Ramos (cell line): ENCODE results near the gene ADGRG1.

Experiments
- in situ Hi-C: fragments of 300-500 bp; cut with MboI; formaldehyde crosslinking; loops from one replicate; pipeline ENCODE4 v1.14.3; 2022; ENCODE audit warnings: low sequenced_read_pairs; ENCODE audit not compliant: unreplicated experiment

The ADGRG1 gene

DNA sequence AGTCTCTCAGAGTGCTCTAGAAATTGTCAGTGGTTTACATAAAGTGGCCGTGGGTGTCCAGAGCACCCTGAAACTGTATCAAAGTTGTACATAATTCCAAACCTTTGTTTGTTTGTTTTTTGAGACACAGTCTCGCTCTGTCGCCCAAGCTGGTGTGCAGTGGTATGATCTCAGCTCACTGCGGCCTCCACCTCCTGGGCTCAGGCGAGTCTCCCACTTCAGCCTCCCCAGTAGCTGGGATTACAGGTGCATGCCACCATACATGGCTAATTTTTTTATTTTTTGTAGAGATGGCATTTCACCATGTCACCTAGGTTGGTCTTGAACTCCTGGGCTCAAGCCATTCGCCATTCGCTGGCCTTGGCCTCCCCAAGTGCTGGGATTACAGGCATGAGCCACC lies 24.3 kb upstream of the ADGRG1 start:
- in situ Hi-C loops = no loop called here

DNA sequence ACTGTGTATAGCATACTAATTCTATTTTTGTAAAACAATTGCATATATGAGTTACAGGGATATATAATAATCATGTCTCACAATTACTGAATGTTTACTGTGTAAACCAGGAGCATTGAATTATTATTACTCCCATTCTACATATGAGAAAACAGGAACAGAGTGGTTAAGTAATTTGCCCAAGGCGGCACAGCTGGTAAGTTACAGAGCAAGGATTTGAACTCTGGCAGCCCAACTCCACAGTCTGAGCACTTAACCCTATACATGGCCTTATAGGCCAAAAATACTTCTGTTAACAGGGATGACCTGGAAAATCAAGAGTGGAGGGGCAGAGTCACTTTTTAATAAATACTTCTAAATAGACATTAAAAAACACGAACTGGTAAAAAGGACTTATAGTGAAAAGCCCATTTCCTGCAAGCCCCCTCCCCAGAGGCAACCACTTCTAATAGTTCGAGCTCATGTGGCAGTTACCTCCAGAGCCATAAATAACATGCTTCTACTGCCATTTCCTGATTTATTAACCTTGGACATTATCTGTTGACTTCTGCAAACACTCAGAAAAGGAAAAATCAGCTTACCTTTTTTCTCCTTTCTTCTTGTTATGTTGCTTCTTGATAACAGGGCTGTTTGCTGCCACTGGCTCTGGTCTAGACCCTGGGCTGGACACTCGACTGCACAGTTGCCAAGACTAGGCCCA lies 22.1 kb upstream of the ADGRG1 start:
- in situ Hi-C loops = no loop called here

DNA sequence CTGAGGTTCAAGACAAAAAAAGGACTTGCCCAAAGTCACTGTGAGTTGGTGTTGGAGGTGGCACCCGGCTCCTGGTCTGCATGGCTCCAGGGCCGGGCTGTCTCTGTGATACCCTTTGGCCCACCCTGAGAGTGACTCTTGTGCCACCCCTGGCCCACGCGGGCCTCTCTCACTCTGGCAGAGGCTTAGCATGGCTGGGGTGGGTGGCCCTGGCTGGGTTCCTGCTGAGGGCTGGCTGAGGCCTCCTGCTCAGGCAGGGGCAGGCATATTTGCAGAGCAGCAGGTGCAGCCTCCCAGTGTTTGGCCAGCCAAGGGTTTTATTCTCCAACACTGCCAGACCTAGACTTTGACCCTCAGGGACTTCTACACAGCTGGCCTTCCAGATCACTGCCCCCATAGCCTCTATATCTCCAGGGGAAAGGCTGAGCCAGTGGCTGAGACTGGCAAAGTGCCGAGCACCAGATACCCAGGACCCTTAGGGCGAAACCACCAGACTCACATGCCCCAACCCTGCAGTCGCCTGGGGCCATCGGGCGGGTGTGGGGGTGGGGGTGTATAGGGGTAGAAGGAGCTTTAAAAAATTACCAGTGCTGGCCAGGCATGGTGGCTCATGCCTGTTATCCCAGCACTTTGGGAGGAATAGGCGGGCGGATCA lies 21.5 kb upstream of the ADGRG1 start:
- in situ Hi-C loops = no loop called here

DNA sequence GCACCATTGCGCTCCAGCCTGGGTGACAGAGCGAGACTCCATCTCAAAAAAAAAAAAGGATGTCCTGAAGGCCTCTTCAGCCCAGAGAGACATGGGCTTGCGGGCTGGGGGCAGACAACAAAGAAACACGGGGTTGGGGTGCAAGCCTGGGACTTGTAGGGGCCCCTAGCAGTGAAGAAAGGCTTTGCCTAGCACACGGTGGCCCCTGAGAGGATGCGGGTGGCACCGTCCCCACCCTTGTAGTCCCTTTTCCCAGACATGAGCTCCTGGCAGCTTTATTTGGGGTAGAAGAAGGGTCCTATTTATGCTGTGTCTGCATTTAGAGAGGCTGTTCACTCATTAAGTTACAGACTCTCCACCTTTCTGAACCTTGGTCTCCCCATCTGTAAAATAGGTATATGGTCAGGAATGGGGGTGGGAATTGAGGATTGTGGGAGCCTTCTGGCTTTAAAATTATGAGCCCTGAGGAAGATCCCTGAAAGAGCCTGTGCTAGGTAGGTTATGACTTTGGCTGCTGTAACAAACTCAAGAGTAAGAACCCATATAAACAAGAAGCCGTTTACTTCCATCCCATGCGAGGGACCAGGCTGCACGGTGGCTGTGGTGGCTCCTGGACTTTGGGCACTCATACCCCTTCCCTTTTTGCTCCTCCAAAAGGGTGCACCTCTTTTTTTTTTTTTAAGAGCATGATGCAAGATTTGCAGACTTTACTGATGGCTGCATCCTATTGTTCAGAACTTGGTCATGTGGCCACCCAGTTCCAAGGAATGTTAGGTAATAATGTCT lies 20.6 kb upstream of the ADGRG1 start:
- in situ Hi-C loops = no loop called here

DNA sequence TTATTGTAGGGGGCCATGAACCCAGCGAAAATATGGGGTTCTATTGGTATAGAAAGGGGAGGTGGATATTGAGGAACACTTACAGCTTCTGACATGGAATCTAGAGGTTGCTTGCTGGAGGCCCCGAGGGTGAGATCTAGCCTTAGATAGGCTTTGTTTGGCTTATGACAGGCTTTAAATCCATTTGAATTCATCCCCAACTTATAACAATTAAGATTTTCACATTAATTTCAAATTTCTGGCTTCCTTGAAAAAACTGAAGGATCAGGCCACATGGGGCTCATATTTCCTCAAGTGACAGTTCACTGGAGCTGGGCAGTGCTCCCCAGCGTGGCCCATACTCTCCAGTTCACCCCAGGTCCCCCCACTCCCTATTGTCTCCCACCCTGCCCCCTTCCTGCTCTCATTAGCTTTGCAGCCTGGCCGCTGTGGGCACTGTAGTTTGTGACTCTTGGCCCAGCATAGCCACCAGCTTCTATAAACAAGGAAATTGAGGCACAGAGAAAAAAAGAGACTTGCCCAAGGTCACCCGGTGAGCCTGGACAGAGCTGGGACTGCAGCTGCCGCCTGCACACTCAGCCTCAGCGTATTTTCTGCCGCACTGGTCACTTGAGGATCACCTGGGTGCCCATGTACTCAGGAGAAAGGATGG lies 19.8 kb upstream of the ADGRG1 start:
- in situ Hi-C loops = no loop called here

DNA sequence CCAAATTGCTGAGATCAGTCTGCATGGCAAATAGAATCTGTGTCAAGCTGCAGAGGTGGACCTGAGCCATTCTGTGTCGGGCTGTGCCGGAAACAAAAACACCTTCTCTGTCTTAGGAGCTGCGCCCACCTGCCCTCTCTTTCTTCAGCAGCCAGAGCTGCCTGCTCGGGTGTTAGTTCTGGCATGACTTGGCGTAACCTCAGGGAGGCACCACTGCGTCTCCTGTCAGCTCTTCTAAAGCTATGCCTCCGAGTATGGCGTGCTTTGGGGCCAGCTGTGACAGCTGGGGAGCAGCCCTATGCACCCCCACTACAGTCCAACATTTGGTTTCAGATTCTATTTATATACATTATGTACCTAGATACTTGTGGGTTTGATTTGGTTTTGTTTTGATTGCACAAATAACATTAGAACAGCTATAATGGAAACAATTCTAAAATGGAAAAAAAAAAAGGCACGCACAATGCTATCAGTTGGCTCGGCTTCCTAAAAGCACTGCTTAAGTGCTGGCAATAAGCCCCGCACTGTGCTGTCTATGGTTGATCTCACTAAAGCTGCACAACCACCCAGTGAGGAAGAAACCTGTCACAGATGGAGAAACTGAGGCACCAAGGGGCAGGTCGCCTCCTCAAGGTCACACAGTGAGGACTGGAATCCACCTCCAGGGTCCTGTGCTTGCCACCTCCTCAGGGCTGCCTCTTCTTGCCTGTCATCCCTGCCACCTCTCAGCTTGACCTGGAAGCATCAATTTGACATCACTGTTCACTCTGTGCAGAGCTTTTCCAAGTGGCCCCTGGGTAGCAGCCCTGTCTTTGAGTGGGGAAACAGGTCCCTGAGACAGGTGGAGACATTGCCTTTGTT lies 18.7 kb upstream of the ADGRG1 start:
- in situ Hi-C loops = no loop called here

DNA sequence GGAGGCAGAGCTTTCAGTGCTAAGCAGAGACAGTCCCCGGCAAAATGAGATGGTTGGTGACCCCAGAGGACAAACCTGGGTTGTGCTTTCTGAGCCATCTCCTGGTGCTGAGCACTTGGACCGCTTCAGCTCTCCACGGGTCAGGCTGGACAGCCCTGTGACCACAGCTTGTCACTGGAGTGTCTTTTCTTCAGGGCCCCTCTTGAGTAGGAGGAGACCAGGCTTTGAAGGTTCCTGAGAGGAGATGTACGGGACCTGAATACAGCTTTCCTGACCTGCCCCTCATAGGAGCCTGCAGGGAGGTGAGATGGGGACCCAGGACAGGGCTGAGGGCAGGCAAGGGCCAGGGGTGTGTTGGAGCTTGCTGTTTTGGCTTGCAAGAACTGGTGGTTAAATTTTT lies 17.8 kb upstream of the ADGRG1 start:
- in situ Hi-C loops = no loop called here

DNA sequence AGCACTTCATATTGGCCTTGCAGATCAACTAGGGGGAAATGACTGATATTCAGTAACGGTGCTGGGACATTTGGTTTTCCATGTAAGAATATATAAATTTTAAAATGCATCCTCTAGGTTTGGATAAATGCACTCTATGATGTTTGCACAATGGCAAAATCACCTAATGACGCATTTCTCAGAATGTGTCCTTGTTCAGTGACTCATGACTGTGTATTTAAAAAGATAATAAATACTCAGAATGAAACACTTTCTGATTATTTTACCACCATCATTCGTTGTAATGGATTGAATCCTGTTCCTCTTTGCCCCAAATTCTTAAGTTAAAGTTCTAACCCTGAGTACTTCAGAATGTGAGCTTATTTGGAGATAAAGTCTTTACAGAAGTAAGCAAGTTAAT lies 17.2 kb upstream of the ADGRG1 start:
- in situ Hi-C loops = no loop called here

DNA sequence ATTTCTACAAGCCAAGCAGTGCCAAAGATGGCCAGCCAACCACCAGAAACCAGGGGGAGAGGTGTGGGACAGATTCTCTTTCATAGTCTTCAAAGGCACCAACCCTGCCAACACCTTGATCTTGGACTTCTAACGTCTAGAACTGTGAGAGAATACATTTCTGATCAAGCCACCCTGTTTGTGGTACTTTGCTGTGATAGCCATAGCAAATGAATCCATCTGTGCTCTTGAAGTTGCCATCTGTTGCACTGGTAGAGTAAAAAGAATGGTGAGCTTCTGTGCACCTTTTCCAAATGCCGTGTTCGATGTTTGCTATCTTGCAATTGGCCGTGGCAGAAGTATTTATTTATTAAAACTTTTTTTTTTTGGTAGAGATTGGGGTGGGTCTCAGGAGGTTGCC lies 16.7 kb upstream of the ADGRG1 start:
- in situ Hi-C loops = no loop called here

DNA sequence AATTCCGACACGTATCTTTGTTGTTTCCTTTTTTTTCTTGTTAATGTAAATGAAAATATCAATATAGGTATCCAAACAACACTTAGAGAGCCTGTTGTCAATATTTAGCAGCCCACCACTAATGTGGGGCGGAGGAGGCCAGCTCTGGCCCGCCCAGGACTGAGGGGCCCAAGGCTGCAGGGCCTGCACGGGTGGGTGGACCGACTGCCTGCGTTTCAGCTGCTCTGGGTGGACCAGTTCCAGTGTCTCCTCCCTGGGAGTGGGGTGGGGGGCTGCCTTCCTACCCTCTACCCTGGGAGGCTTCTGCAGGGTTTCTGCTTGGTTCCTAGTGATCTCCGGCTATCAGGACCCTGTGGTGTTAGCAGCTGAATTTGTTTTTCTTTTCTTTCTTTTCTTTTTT lies 15.9 kb upstream of the ADGRG1 start:
- in situ Hi-C loops = no loop called here

DNA sequence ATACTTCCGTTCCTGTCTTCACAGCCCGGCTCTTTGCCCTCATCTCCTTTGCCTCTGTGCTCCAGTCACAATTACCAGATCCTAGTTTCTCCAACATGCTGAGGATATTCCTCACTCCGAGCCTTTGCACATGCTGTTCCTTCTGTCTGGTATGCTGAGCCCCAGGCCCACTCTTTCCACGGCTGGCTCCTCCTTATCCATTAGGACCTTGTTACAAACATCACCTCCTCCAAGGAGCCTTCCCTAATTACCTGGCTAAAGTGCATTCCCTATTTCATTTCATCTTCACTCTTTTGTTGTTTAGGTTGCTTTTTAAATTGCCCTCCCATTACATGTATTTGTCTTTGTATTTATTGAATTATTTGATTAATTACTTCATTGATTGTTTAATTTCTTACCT lies 14.9 kb upstream of the ADGRG1 start:
- in situ Hi-C loops = no loop called here

DNA sequence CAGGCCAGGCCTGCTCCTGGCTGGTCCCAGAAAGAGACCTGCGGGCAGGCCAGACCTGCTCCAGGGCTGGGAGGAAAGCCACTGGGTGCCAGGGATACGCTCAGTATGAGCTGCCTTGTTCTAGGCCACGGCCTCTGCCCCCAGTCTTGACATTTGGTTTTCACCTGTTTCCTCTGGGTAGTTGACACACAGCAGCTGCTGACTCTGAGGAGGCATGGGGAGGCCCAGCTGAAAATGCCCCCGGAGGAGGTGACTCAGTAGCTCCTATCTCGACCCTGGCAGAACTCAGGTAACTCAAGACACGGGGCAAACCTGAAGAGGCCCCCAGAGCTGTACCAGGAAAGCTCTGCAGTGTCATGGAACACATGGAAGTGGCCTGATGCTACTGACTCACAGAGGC lies 13.9 kb upstream of the ADGRG1 start:
- in situ Hi-C loops = no loop called here

DNA sequence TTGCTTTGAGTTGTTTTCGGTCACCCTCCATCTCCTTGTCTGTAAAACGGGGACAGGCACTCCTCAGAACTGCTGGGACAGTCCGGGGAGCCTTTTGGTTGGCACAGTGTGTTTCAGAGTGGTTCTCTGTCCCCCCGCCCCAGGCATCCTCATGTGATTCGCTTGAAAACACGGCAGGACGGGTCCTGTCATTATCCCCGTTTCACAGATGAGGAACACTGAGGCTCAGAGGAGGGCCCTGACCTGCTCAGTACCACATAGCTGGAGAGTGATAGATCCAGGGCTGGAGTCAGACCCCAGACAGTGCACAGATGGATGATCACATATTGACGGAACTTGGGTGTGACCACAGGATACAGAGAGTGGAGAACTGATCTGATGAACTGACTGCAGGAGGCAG lies 13.5 kb upstream of the ADGRG1 start:
- in situ Hi-C loops = no loop called here

DNA sequence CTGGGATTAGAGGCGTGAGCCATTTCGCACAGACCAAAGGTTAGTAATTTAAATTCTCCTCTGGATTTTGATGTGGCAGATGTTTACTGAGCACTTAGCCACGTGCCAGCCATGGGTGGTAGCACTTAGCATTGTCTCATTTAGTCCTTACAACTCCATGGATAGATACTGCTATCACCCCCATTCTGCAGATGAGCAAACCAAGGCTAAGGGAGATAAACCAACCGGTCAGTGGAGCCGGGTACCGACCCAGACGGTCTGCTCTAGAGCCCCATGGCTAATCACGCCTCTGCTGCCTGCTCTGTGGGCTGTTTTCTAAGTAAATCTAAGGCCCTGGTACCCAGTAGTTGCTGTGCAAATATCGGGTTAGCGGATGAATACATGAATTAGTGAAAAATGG lies 12.6 kb upstream of the ADGRG1 start:
- in situ Hi-C loops = no loop called here

DNA sequence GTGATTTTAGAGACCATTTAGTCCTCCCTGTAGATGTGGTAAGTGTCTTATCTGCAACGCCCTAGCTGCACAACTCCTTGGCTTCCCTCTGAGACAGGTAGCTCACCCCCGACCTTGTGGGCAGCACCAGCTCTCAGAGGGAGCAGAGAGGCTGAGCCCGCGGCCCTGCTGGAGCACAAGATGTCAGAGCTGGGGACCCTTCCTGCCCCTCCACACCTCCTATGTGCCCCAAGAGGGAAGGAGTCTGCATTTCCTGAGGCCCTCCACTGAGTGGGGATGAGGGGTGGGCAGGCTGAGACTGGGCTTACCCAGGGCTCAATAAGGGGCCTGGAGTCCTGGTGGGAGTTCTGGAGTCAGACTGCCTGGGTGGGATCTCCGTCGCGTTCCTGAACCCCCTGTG lies 12.2 kb upstream of the ADGRG1 start:
- in situ Hi-C loops = no loop called here

DNA sequence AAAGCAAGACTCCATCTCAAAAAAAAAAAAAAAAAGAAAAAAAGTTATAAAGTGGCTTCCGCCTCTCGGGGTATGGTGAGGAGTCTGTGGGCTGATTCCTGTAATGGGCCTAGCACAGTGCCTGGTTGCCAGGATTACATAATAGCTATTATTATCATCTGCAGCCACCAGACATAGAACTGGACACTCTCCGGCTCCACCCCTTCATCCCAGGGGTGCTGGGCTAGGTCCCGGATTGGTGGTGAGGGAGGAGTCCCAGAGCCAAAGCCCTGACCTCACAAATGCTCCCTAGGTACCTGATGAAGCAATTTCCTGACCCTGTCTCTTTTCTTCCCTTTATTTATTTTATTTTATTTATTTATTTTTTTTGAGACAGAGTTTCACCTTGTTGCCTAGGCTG lies 11.6 kb upstream of the ADGRG1 start:
- in situ Hi-C loops = no loop called here

DNA sequence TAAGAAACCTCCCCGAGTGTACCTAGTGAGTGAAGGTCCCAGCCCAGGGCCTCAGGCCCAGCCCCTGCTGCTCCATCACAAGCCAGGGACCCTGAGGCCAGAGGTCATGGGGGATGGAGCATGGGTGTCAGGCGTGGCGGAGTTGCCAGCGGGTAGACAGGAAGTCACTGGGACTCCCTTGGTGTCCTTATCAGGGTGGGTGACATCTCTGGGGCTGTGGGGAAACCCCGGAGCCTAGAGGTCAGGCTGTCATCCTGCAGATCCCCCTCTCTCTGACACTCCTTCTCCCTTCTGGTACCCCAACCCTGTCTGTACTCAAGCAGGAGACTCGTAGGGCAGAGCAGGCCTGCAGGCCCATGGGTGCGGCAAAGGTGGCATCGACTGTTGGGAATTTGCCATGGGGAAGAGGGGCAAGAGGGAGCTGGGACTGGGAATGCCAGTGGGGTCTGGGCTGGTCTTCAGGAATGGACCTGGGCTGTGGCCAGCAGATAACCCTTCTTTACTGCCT lies 10.8 kb upstream of the ADGRG1 start:
- in situ Hi-C loops = no loop called here

DNA sequence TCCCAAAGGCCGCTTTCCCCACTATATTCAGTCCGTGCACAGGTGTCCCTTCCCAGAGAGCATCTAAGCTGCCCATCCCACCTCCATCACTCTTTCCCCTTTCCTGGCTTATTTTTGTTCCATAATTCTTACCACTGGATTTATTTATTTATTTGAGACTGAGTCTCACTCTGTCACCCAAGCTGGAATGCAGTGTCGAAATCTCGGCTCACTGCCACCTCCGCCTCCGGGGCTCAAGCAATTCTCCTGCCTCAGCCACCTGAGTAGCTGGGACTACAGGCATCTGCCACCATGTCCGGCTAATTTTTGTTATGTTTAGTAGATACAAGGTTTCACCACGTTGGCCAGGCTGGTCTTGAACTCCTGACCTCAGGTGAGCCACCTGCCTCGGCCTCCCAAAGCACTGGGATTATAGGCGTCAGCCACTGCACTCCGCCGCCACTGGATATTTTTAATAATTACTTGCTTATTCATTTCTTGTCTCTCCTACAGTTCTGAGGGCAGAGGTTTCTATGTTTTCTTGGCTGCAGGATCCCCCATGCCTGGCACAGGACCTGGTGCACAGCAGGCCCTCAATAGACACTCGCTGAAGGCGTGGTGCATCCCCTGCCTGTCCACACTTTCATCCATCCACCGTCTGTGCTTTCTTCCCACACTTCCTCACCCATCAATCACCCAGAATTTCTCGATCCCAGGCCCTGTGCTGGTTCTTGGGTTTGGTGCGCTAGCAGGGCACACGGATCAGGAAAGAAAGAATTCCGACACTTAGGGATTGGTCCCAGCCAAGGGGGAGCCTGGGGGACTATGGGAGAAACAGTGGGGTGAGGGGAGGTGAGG lies 9.9 kb upstream of the ADGRG1 start:
- in situ Hi-C loops = no loop called here

DNA sequence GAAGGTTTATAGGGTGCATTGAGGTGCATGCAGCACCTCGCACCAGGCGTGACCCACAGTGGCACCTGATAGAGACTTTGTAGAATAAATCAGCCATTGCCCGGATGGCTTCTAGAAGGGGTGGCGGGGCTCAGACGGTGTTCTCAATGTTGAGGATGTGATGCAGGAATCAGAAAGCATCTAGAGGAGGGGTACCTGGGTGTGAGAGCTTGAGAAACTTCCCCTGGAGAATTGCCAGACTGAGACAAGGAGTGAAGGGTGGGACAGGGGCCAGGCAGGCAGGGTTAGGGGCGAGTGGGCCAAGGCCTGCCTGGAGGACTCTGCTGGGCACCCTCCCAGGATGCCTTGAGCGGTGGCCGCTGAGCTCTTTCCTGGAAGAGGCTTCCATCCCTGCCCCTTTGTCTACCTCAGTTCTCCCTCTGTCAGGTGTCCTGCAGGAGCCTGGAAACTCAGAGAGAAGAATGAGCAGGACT lies 9.3 kb upstream of the ADGRG1 start:
- in situ Hi-C loops = no loop called here
